A549 (cell line): Measurements from ENCODE around the gene TMEM176B. TPM values are rescaled to one million over a fixed set of nuclear protein-coding genes. Genes with fewer than 3 reads are reported as not detected.

Experiments
- ATAC-seq, 2 experiments: fragments of 200-7000 bp in 1 of 2; fragments of >200 bp in 1 of 2; cut with Nextera tagmentation in 1 of 2; cut with Tn5 transposase in 1 of 2; 3 replicates each; pipeline versions ENCODE4 v1.8.0 to v1.9.1; 2018 to 2020; ENCODE audit warnings: mild to moderate bottlenecking in 1 of 2, moderate library complexity in 1 of 2
- CTCF ChIA-PET: fragments of 300-600 bp; sonication (Branson Sonifier 250); formaldehyde crosslinking; extraction: SDS; loops from one replicate; lab custom pipeline; 2021; ENCODE audit warnings: antibody characterized with exemption, inconsistent platforms; lab: Yijun Ruan, JAX
- POLR2A ChIA-PET: fragments of 350-600 bp; formaldehyde crosslinking; extraction: SDS; loops from one replicate; lab custom pipeline; 2021; ENCODE audit warnings: antibody characterized with exemption, inconsistent platforms; lab: Yijun Ruan, JAX
- DNase-seq, 2 experiments: peaks; one replicate each; pipeline versions ENCODE4 v3.0.0 to v3.0.0-alpha.2; 2011 to 2016; ENCODE audit warnings: low read depth in 1 of 2, low spot score in 1 of 2
- FAIRE-seq: peaks from 2 replicates; lab custom pipeline; 2011; peaks lifted over from hg19 to GRCh38; lab: Jason Lieb, UNC
- H3K27ac ChIP-seq, 2 experiments: fragments of >200 bp; sonication (Bioruptor Twin); formaldehyde crosslinking; 3 replicates each; pipeline ENCODE4 v1.5.1; 2016 to 2017
- H3K4me1 ChIP-seq: fragments of >200 bp; sonication (Bioruptor Twin); formaldehyde crosslinking; 3 replicates; pipeline ENCODE4 v1.6.1; 2016
- H3K4me2 ChIP-seq: fragments of >200 bp; sonication (Bioruptor Twin); formaldehyde crosslinking; 3 replicates; pipeline ENCODE4 v1.6.1; 2016
- H3K4me3 ChIP-seq: fragments of >200 bp; sonication (Bioruptor Twin); formaldehyde crosslinking; 3 replicates; pipeline ENCODE4 v1.5.1; 2016
- H3K9me3 ChIP-seq: fragments of >200 bp; sonication (Bioruptor Twin); formaldehyde crosslinking; 3 replicates; pipeline ENCODE4 v1.6.1; 2016
- BCL3 ChIP-seq: fragments of >200 bp; sonication (Bioruptor Twin); formaldehyde crosslinking; IDR thresholded peaks from 3 replicates; pipeline ENCODE4 v1.6.1; 2016
- CBX2 ChIP-seq: fragments of 200-600 bp; sonication (generic); IDR thresholded peaks from 2 replicates; pipeline ENCODE4 v1.6.1; 2016; ENCODE audit warnings: low read depth, mild to moderate bottlenecking, borderline replicate concordance
- CBX8 ChIP-seq: fragments of 200-600 bp; sonication (generic); IDR thresholded peaks from 2 replicates; pipeline ENCODE4 v1.6.1; 2016
- CTCF ChIP-seq: fragments of >200 bp; sonication (Bioruptor Twin); formaldehyde crosslinking; IDR thresholded peaks from 3 replicates; pipeline ENCODE4 v1.5.1; 2016
- EHMT2 ChIP-seq: fragments of 200-600 bp; sonication (generic); IDR thresholded peaks from 2 replicates; pipeline ENCODE4 v1.6.1; 2016; ENCODE audit warnings: antibody characterized with exemption, low read depth, mild to moderate bottlenecking, moderate library complexity
- ESRRA ChIP-seq: fragments of 150-350 bp; IDR thresholded peaks from 2 replicates; pipeline ENCODE4 v1.6.1; 2014; ENCODE audit warnings: mild to moderate bottlenecking, low read length, borderline replicate concordance
- FOSL2 ChIP-seq, 2 experiments: fragments of 450-650 bp in 1 of 2; fragments of >200 bp in 1 of 2; sonication (Bioruptor Twin) in 1 of 2; formaldehyde crosslinking; IDR thresholded peaks; 2 replicates each; pipeline versions ENCODE4 v1.5.0 to v1.6.1; 2016 to 2020; ENCODE audit warnings: mild to moderate bottlenecking in 1 of 2, moderate library complexity in 1 of 2
- FOXS1 ChIP-seq: fragments of 250-450 bp; sonication (Bioruptor Pico); IDR thresholded peaks from 2 replicates; pipeline ENCODE4 v1.5.0; 2020; ENCODE audit warnings: mild to moderate bottlenecking, moderate library complexity
- GATA3 ChIP-seq: IDR thresholded peaks from 2 replicates; pipeline ENCODE4 v1.6.1; 2012; ENCODE audit warnings: borderline replicate concordance
- HOXA7 ChIP-seq: fragments of 250-450 bp; sonication (Bioruptor Pico); IDR thresholded peaks from 2 replicates; pipeline ENCODE4 v1.5.0; 2020; ENCODE audit warnings: mild to moderate bottlenecking, moderate library complexity
- HOXB13 ChIP-seq: fragments of 250-450 bp; sonication (Bioruptor Pico); IDR thresholded peaks from 2 replicates; pipeline ENCODE4 v1.5.0; 2020; ENCODE audit warnings: low read depth, mild to moderate bottlenecking, moderate library complexity
- JUN ChIP-seq, 2 experiments: fragments of >200 bp; sonication (Bioruptor Twin); formaldehyde crosslinking; IDR thresholded peaks; 2 replicates in 1 of 2; 3 replicates in 1 of 2; pipeline ENCODE4 v1.6.1; 2016 to 2017
- JUNB ChIP-seq: fragments of >200 bp; sonication (Bioruptor Twin); formaldehyde crosslinking; IDR thresholded peaks from 2 replicates; pipeline ENCODE4 v1.6.1; 2016
- MAX ChIP-seq: IDR thresholded peaks from 2 replicates; pipeline ENCODE4 v1.6.1; 2012
- NR3C1 ChIP-seq: fragments of >200 bp; sonication (Bioruptor Twin); formaldehyde crosslinking; IDR thresholded peaks from 3 replicates; pipeline ENCODE4 v1.6.1; 2017
- POLR2AphosphoS2 ChIP-seq: conservative IDR thresholded peaks from 2 replicates; pipeline ENCODE4 v1.6.1; 2012; ENCODE audit warnings: low read length, improper control_type of control experiment, inconsistent platforms
- RFX5 ChIP-seq: fragments of 450-650 bp; IDR thresholded peaks from 2 replicates; pipeline ENCODE4 v1.7.1; 2014; ENCODE audit warnings: antibody characterized with exemption, mild to moderate bottlenecking, moderate library complexity
- RNF2 ChIP-seq: fragments of 200-600 bp; sonication (generic); IDR thresholded peaks from 2 replicates; pipeline ENCODE4 v1.6.1; 2016; ENCODE audit warnings: low read depth, mild to moderate bottlenecking, antibody characterized with exemption, moderate library complexity, borderline replicate concordance
- ZFP36 ChIP-seq: fragments of 450-650 bp; IDR thresholded peaks from 2 replicates; pipeline ENCODE4 v1.6.1; 2014; ENCODE audit warnings: borderline replicate concordance; ENCODE audit not compliant: partially characterized antibody
- ZNF302 ChIP-seq: fragments of 250-450 bp; sonication (Bioruptor Pico); IDR thresholded peaks from 2 replicates; pipeline ENCODE4 v1.9.0; 2021; ENCODE audit warnings: inconsistent platforms, mild to moderate bottlenecking, moderate library complexity
- ZSCAN20 ChIP-seq: fragments of 250-450 bp; sonication (Bioruptor Pico); IDR thresholded peaks from 2 replicates; pipeline ENCODE4 v1.8.0; 2022; ENCODE audit warnings: mild to moderate bottlenecking, moderate library complexity
- WGBS: methylation state at CpG from one replicate; pipeline ENCODE4 v1.1.6; 2017; ENCODE audit errors: missing lambda C conversion rate; 5-methylcytosine and 5-hydroxymethylcytosine counted together
- polyA plus RNA-seq, 4 experiments: library from polyadenylated mRNA; depleted of rRNA in 3 of 4; stranded (reverse); fragments of >200 nt; fragmentation: RNase III in 1 of 4; extraction: RNeasy Plus Mini Kit Qiagen cat#74134 plus additional on column Dnase treatment in 1 of 4; gene quantifications; 2 replicates in 3 of 4; 3 replicates in 1 of 4; pipeline ENCODE4 v1.2.3, GENCODE V29; 2011 to 2017

Gene TMEM176B
- polyA plus RNA-seq, 2 of the 4 experiments (the other 2 are of a cell fraction): 0.10 TPM; not detected in 1

GRCh38 chr7:150769768-150770167, 30.4 kb downstream of the TMEM176B start:
- ChIA-PET POLR2A (no interaction called here), CTCF (interaction anchor here (0.6 to 2.2 kb wide), 2 partner anchors 9 to 19 kb away, joined by 4 to 15 read pairs; no protein-coding TSS in a partner anchor)
- Histone ChIP-seq H3K4me1 (no peaks in the 10 kb centered on the region), H3K27ac (no peak overlapping the region), H3K9me3 (no peaks in the 10 kb centered on the region), H3K4me2 (no peak overlapping the region), H3K4me3 (no peak overlapping the region)
- DNase-seq: no peak
- TF ChIP-seq CBX8 (no peak), BCL3 (no peak), GATA3 (no peak), HOXA7 (CRISPR knock-in tag) (no peak), RFX5 (no peak), ZFP36 (no peak), POLR2AphosphoS2 (no peak), MAX (no peak), EHMT2 (no peak), JUN (IDR thresholded peaks at IDR 0.05) (no peak)
- TF ChIP-seq, all 56 proteins: peak for 0
- ATAC-seq (no peak), FAIRE-seq (no peak)
- WGBS: 13% methylated on average over 4 of the region's 4 CpGs

- Histone ChIP-seq H3K4me1 (no peaks in the 10 kb centered on the region), H3K27ac (no peak overlapping the region), H3K4me3 (no peak overlapping the region), H3K9me3 (no peaks in the 10 kb centered on the region), H3K4me2 (no peak overlapping the region)
- ATAC-seq: no peak
- no peak for TF ChIP-seq ZNF302 (CRISPR knock-in tag)
- no peak for DNase-seq
- ChIA-PET CTCF (no interaction called here), POLR2A (no interaction called here)
- FAIRE-seq: no peak
Observed at GRCh38 chr7:150766334-150766709, 33.8 kb downstream of the TMEM176B start.

GRCh38 chr7:150759479-150759878, 40.7 kb downstream of the TMEM176B start:
- DNase-seq: no peak
- Histone ChIP-seq H3K4me1 (no peaks in the 10 kb centered on the region), H3K9me3 (no peaks in the 10 kb centered on the region), H3K27ac (no peak overlapping the region), H3K4me2 (no peak overlapping the region), H3K4me3 (no peak overlapping the region)
- TF ChIP-seq RNF2 (no peak), ESRRA (no peak), FOXS1 (CRISPR knock-in tag) (no peak), JUNB (no peak), ZSCAN20 (CRISPR knock-in tag) (no peak), NR3C1 (no peak), BCL3 (no peak), CBX2 (no peak), CTCF (no peak), MAX (no peak), FOSL2 (IDR thresholded peaks at IDR 0.05) (no peak), FOSL2 (CRISPR knock-in tag; IDR thresholded peaks at IDR 0.05) (no peak), HOXB13 (CRISPR knock-in tag) (no peak)
- FAIRE-seq: no peak
- CTCF ChIA-PET: interaction anchor here (0.5 to 1.2 kb wide), 2 partner anchors 18 to 310 kb away, joined by 3 to 4 read pairs; no protein-coding TSS in a partner anchor
- ATAC-seq: no peak
- POLR2A ChIA-PET: no interaction called here
- WGBS: 3% methylated on average over 1 of the region's 1 CpG
